Neutrophil (primary cell): ENCODE results near the gene ADCY5.

ENCODE experiments used
- H3K27ac ChIP-seq: fragments of 200-600 bp; sonication (generic); 2 replicates; pipeline ENCODE4 v1.5.1; 2016; ENCODE audit warnings: mild to moderate bottlenecking, moderate library complexity
- H3K27me3 ChIP-seq: fragments of 200-600 bp; sonication (generic); 2 replicates; pipeline ENCODE4 v1.6.0; 2016; ENCODE audit warnings: mild to moderate bottlenecking
- H3K36me3 ChIP-seq: fragments of 200-600 bp; sonication (generic); 2 replicates; pipeline ENCODE4 v1.5.1; 2017
- H3K4me1 ChIP-seq, 2 experiments: fragments of 200-600 bp in 1 of 2; sonication (generic) in 1 of 2; 1 replicate in 1 of 2; 2 replicates in 1 of 2; pipeline versions ENCODE4 v1.5.1 to v1.6.1; 2013 to 2016; ENCODE audit warnings: low read depth in 1 of 2, low read length in 1 of 2, mild to moderate bottlenecking in 1 of 2, moderate library complexity in 1 of 2; ENCODE audit not compliant: control insufficient read depth in 1 of 2, insufficient read depth in 1 of 2
- H3K4me3 ChIP-seq, 2 experiments: fragments of 200-600 bp in 1 of 2; sonication (generic) in 1 of 2; 1 replicate in 1 of 2; 2 replicates in 1 of 2; pipeline ENCODE4 v1.5.1; 2013 to 2016; ENCODE audit warnings: low read depth in 1 of 2, low read length in 1 of 2, mild to moderate bottlenecking in 1 of 2, moderate library complexity in 1 of 2
- H3K9me3 ChIP-seq: fragments of 200-600 bp; sonication (generic); 2 replicates; pipeline ENCODE4 v1.5.1; 2016
- CTCF ChIP-seq: fragments of 200-600 bp; sonication (generic); IDR thresholded peaks from 2 replicates; pipeline ENCODE4 v1.5.1; 2016; ENCODE audit warnings: antibody characterized with exemption

The ADCY5 gene

GRCh38 chr3:123397921-123398785, 50.7 kb downstream of the ADCY5 start:
- Histone ChIP-seq H3K9me3 (no peaks in the 10 kb centered on the region), H3K27ac (no peak overlapping the region), H3K27me3 (peaks cover 43% of the 10 kb centered on the region), H3K36me3 (no peaks in the 10 kb centered on the region), H3K4me1 (no peaks in the 10 kb centered on the region), H3K4me3 (no peak overlapping the region)
- TF ChIP-seq CTCF: no peak

- H3K36me3 ChIP-seq: no peaks in the 10 kb centered on the region
- no peaks in the 10 kb centered on the region for H3K9me3 ChIP-seq
- no peak overlapping the region for H3K4me3 ChIP-seq
- no peaks in the 10 kb centered on the region for H3K4me1 ChIP-seq
- peaks cover 42% of the 10 kb centered on the region for H3K27me3 ChIP-seq
- H3K27ac ChIP-seq: no peak overlapping the region
- no peak for TF ChIP-seq CTCF
Measured at GRCh38 chr3:123397050-123397590, 51.8 kb downstream of the ADCY5 start.

- H3K27me3 ChIP-seq: peaks cover 40% of the 10 kb centered on the region
- TF ChIP-seq CTCF: no peak
- H3K36me3 ChIP-seq: no peaks in the 10 kb centered on the region
Measured at GRCh38 chr3:123396171-123397049, 52.5 kb downstream of the ADCY5 start.

GRCh38 chr3:123395235-123395634, 53.7 kb downstream of the ADCY5 start:
- no peak for TF ChIP-seq CTCF
- Histone ChIP-seq H3K36me3 (no peaks in the 10 kb centered on the region), H3K27ac (no peak overlapping the region), H3K4me1 (no peaks in the 10 kb centered on the region), H3K9me3 (no peaks in the 10 kb centered on the region), H3K27me3 (peaks cover 37% of the 10 kb centered on the region), H3K4me3 (no peak overlapping the region)

More at GRCh38 chr3:123396171-123397049, 52.5 kb downstream of the ADCY5 start:
- H3K4me3 ChIP-seq: no peak overlapping the region
- H3K27ac ChIP-seq: no peak overlapping the region
- H3K4me1 ChIP-seq: no peaks in the 10 kb centered on the region
- no peaks in the 10 kb centered on the region for H3K9me3 ChIP-seq

GRCh38 chr3:123394391-123395020, 54.4 kb downstream of the ADCY5 start:
- Histone ChIP-seq H3K27ac (no peak overlapping the region), H3K9me3 (no peaks in the 10 kb centered on the region), H3K4me3 (no peak overlapping the region), H3K4me1 (no peaks in the 10 kb centered on the region), H3K36me3 (no peaks in the 10 kb centered on the region), H3K27me3 (peaks cover 33% of the 10 kb centered on the region)
- TF ChIP-seq CTCF: no peak
